Natural killer cell treated with Interleukin-12 subunit alpha and Interleukin-12 subunit beta and Interleukin-15 and Interleukin-18, amount 100 ng/mL, for 72 hours (primary cell): ENCODE results near the gene CYLD. TPM values are rescaled to one million over a fixed set of nuclear protein-coding genes. Genes with fewer than 3 reads are reported as not detected.

Experiments
- ATAC-seq, 2 donors: fragments of 150-1000 bp; cut with Tn5 transposase in 1 of 2; sonication (Bioruptor Pico), chemical (Tn5 transposase) in 1 of 2; 2 replicates each; pipeline ENCODE4 v1.10.0; 2021
- DNase-seq: peaks from one replicate; pipeline ENCODE4 v3.0.0; 2022; ENCODE audit warnings: low spot score
- H3K27ac Mint-ChIP-seq, 2 donors: 1 replicate in 1 of 2; 2 replicates in 1 of 2; pipeline ENCODE4 v1.8.0; 2022; ENCODE audit warnings: mixed read lengths in 2 of 2, mild to moderate bottlenecking in 1 of 2, moderate library complexity in 1 of 2
- H3K27me3 Mint-ChIP-seq, 2 donors: 1 replicate in 1 of 2; 2 replicates in 1 of 2; pipeline ENCODE4 v1.8.0; 2022; ENCODE audit warnings: mixed read lengths in 2 of 2
- H3K36me3 Mint-ChIP-seq: one replicate; pipeline ENCODE4 v1.8.0; 2022; ENCODE audit warnings: mixed read lengths
- H3K4me1 Mint-ChIP-seq, 2 donors: 1 replicate in 1 of 2; 2 replicates in 1 of 2; pipeline ENCODE4 v1.8.0; 2022; ENCODE audit warnings: low read depth in 2 of 2, mixed read lengths in 2 of 2, mild to moderate bottlenecking in 1 of 2
- H3K4me3 Mint-ChIP-seq: one replicate; pipeline ENCODE4 v1.8.0; 2022; ENCODE audit warnings: mixed read lengths
- H3K9me3 Mint-ChIP-seq: 2 replicates; pipeline ENCODE4 v1.8.0; 2022; ENCODE audit warnings: mixed read lengths
- total RNA-seq, 2 donors: library from RNA; stranded (reverse); gene quantifications; one replicate each; pipeline ENCODE4 v1.2.3, GENCODE V29; 2022

Gene CYLD
- total RNA-seq, 2 donors from 2014 or later, result 95.4 to 126 TPM

DNA sequence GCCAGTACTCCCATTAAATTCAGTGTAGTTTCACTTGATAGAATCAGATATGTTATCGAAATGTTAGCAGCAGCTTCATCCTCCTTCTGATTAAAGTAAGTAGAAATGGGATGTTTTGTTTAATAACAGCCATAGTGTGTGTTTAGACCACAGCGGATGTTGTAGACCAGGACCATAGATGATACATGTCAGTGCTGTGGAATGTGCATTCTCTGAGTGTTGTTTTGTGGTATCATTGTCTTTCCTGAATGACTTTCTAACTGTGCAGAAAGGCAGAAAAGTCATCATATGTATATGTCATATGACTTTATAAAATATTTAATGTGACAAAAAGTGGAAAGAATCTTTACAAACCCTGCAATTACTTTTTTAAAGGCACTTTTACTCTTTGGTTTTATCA is 55.6 kb downstream of the CYLD start:
- H3K4me1 Mint-ChIP-seq, result peaks cover 0 to 5% of the 10 kb centered on the region in 2 donors
- no peaks in the 10 kb centered on the region for H3K27me3 Mint-ChIP-seq
- ATAC-seq, result no peak
- H3K36me3 Mint-ChIP-seq, result peaks cover 13% of the 10 kb centered on the region
- no peak overlapping the region for H3K4me3 Mint-ChIP-seq
- no peak overlapping the region for H3K27ac Mint-ChIP-seq
- no peaks in the 10 kb centered on the region for H3K9me3 Mint-ChIP-seq
- no peak for DNase-seq

DNA sequence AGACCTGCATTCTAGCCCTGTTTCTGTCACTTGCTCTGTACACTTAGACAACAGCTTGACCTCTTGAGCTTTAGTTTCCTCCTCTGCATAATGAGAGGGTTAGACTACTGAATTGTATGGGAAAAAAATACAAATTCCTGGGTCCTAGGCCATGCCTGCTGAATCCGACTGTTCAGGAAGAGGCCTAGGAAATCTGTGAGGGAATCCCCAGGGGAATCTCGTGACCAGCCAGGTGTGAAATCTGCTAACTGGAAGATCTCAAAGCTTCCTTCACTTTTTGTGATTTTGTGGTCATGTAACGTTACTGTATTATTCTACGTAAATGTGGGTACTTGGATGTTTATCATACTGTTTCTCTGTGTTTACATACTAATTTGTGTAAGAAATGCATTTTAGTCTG is 58.2 kb downstream of the CYLD start:
- peaks cover 4 to 5% of the 10 kb centered on the region in 2 donors for H3K4me1 Mint-ChIP-seq
- H3K27me3 Mint-ChIP-seq, result no peaks in the 10 kb centered on the region
- peaks cover 13% of the 10 kb centered on the region for H3K36me3 Mint-ChIP-seq
- no peak overlapping the region for H3K4me3 Mint-ChIP-seq
- ATAC-seq (no peak), DNase-seq (no peak)
- H3K27ac Mint-ChIP-seq, result no peak overlapping the region
- no peaks in the 10 kb centered on the region for H3K9me3 Mint-ChIP-seq

DNA sequence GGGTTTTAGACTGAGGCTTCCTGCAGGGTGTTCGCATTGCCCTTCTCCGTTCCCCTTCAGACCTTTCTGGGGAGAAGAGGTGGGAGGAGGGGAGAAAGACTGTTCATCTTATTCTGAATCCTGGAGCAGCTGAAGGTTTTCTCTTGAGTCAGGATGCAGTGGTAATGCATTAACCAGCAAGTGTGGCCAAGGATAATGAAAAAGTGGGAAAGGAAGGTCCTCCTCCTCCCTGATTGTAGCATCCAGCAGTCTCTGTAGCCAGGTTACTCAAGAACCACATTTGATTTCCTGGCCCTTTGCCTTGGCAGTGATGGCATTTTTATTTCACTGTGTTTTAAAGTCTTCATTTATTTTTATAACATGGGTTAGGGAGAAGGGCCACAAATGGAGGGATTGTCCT is 59.1 kb downstream of the CYLD start:
- H3K27ac Mint-ChIP-seq, result no peak overlapping the region
- H3K9me3 Mint-ChIP-seq, result no peaks in the 10 kb centered on the region

DNA sequence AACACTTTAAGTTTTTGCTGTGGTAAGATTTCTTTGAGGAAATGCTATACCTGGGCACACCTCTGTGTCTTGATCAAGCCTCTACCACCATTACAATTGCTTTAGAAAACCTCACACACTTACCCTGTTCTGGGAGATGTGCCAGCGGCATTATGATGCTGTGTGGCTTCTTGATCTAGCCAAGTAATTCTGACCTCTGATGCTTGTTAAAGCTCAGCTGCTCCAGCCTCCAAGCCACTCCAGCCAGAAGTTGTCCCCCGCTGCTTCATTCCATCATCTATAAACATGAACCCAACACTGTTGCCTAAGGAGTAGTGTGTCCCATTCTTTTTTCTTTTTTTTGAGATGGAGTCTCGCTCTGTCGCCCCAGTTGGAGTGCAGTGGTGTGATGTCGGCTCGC is 60.1 kb downstream of the CYLD start:
- DNase-seq, result no peak
- no peak overlapping the region for H3K4me3 Mint-ChIP-seq
- peaks cover 9 to 16% of the 10 kb centered on the region in 2 donors for H3K4me1 Mint-ChIP-seq
- ATAC-seq, result no peak
- no peak overlapping the region for H3K27ac Mint-ChIP-seq
- no peaks in the 10 kb centered on the region for H3K9me3 Mint-ChIP-seq
- peaks cover 3% of the 10 kb centered on the region for H3K36me3 Mint-ChIP-seq
- no peaks in the 10 kb centered on the region for H3K27me3 Mint-ChIP-seq

More for the DNA sequence above, 59.1 kb downstream of the CYLD start:
- Mint-ChIP-seq H3K36me3 (peaks cover 7% of the 10 kb centered on the region), H3K4me1 (peaks cover 5 to 8% of the 10 kb centered on the region in 2 donors), H3K27me3 (no peaks in the 10 kb centered on the region), H3K4me3 (no peak overlapping the region)
- DNase-seq (no peak), ATAC-seq (no peak)

DNA sequence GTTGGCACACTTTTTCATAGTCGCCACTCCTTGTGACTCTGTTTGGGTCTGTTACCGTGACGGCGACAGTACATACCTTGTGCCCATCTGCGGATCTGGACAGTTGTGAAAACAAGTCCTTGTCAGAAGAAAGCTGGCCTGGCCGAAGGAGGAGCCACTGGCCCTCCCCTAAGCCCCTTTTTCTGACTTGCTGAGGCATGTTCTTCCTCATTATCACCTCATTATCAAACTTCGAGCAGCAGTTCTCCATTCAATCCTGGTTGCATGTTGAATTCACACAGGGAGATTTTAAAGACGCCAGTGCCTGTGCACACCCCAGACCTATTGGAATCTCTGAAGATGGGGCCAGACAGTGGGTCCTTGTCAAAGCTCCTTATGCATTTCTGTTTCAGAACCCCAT is 61.1 kb downstream of the CYLD start:
- no peak for ATAC-seq
- H3K27me3 Mint-ChIP-seq, result no peaks in the 10 kb centered on the region
- no peak overlapping the region for H3K27ac Mint-ChIP-seq
- peaks cover 9 to 16% of the 10 kb centered on the region in 2 donors for H3K4me1 Mint-ChIP-seq
- H3K36me3 Mint-ChIP-seq, result no peaks in the 10 kb centered on the region
- H3K4me3 Mint-ChIP-seq, result no peak overlapping the region
- DNase-seq, result no peak
- no peaks in the 10 kb centered on the region for H3K9me3 Mint-ChIP-seq

DNA sequence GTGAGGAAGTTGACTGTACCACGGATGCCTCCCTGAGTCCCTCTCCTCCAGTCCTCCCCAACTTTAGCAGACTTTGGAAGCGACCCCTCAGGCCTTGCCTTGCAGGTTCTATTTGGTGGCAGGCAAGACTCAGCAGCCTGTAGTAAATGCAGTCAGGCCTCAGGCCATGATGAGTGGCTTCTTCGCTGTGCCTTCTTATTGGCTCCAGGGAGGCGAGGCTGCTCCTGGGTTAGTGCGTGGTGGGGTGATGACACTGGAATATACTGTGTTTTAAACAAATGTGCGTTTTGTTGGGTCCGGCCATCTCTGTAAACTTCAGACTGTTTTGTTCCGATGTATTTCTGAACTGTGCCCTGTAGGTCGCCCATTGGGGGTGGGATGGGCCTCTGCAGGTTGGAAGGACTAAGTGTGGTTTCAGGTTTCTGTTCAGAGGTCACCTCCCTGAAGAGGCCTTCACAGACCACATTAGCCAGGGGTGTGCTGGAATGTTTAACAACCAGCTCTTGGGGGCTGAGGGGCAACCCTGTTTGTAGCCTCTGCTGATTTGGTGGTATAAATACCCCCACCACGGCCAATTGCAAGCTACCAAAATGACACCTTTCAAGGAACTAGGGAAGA is 62.5 kb downstream of the CYLD start:
- ATAC-seq (no peak), DNase-seq (no peak)
- Mint-ChIP-seq H3K27ac (peak overlapping the region in 1 of 2 donors; percentile 61), H3K4me1 (peaks cover 9 to 16% of the 10 kb centered on the region in 2 donors), H3K4me3 (no peak overlapping the region), H3K9me3 (no peaks in the 10 kb centered on the region), H3K36me3 (no peaks in the 10 kb centered on the region), H3K27me3 (no peaks in the 10 kb centered on the region)

DNA sequence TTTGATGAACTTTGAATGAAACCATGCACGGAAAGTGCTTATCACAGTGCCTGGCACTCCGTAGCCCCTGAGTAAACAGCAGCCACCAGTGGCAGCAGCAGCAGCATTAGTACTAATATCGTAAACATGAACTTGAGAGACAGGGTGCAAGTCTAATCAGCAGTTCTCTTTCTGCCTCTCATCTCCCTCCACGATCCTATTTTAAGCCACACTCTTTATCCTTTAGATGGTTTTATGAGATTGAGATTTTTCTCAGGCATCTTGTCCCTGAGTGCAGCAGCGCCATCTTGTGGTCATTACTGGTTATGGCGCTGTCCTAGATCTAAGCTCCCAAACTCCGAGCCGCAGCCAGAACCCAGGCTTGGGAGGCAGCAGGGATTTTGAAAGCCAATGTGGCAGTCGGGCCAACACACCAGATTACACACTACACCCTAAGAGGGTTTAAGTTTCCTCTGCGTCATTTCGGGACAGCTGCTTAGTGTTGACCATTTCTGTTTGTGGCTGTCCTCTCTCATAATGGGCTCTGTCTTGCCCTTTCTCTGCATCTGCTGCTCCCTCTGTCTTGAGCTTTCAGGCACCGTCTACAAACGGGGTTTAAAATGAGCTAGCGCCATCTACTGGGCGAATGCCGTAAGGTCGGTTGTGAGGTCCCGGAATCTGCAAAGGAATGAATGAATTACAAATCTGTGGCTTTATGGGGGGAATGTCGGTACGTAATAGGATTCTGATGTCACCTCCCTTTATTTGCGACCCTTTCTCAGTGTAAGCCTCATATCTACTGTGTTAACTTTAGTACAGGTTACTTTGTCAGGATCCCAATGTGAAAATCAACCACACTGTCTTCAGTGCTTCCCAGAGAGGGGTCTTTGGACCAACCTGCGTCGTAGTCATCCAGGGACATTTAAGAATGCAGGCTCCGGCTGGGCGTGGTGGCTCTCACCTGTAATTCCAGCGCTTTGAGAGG is 64.5 kb downstream of the CYLD start:
- no peaks in the 10 kb centered on the region for H3K36me3 Mint-ChIP-seq
- ATAC-seq (peak; percentile 93), DNase-seq (peak; percentile 84)
- H3K27ac Mint-ChIP-seq, result peak overlapping the region in 1 of 2 donors; percentile 44
- H3K4me3 Mint-ChIP-seq, result peak overlapping the region; percentile 70
- H3K9me3 Mint-ChIP-seq, result no peaks in the 10 kb centered on the region
- H3K27me3 Mint-ChIP-seq, result no peaks in the 10 kb centered on the region
- peaks cover 9 to 16% of the 10 kb centered on the region in 2 donors for H3K4me1 Mint-ChIP-seq

DNA sequence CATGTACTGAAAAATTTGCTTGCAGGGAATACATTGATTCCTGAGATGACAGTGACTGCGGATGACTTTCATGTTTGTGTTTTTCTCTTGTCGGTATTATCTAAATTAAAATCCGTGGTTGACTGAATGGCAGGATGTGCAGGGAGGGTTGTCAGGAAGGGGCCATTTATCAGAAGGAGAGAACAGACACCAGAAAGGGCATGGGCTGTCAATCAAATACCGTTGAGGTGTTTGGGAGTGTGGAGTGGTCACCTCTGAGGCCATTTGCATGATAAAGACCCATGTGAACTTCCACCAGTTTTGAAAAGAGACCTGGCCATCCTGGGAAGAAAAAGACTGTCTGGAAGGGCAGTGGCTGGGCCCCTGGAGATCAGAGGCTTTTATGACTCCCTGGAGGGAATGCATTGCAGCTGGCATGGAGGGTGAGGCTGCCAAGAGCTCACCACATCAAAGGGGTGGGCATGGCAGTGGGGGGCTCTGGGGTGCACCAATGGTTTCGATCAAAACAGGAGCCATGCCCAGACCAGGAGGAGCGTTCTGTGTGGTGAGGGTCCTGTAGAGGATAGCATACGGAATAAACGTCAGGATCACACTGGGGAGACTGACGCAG is 67.1 kb downstream of the CYLD start:
- no peak for DNase-seq
- Mint-ChIP-seq H3K27me3 (no peaks in the 10 kb centered on the region), H3K4me3 (no peak overlapping the region), H3K27ac (peak overlapping the region in 1 of 2 donors; percentile 44), H3K36me3 (no peaks in the 10 kb centered on the region), H3K4me1 (peaks cover 9 to 12% of the 10 kb centered on the region in 2 donors), H3K9me3 (no peaks in the 10 kb centered on the region)
- ATAC-seq, result no peak

DNA sequence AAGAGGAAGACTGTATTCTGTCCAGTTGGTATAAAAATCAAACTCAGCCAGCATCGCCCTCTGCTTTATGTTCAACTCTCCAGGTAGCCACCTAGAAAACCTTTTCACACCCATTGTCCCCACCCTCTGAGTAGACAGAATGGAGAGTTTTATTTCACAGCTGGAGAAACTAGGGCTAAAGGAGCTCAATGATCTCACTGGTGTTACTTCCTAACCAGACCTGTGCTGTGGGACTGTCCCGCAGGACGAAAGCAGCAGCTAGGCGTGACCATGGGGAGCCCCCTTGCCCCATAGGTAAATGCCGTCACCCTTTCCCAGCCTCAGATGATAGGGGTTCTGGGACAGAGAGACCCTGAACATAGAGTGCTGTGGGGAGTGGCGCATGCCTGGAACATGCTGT is 67.7 kb downstream of the CYLD start:
- peaks cover 9 to 12% of the 10 kb centered on the region in 2 donors for H3K4me1 Mint-ChIP-seq
- H3K27ac Mint-ChIP-seq, result peak overlapping the region in 1 of 2 donors; percentile 44
- no peak overlapping the region for H3K4me3 Mint-ChIP-seq
- H3K9me3 Mint-ChIP-seq, result no peaks in the 10 kb centered on the region
- H3K36me3 Mint-ChIP-seq, result no peaks in the 10 kb centered on the region
- ATAC-seq (no peak), DNase-seq (no peak)
- no peaks in the 10 kb centered on the region for H3K27me3 Mint-ChIP-seq

DNA sequence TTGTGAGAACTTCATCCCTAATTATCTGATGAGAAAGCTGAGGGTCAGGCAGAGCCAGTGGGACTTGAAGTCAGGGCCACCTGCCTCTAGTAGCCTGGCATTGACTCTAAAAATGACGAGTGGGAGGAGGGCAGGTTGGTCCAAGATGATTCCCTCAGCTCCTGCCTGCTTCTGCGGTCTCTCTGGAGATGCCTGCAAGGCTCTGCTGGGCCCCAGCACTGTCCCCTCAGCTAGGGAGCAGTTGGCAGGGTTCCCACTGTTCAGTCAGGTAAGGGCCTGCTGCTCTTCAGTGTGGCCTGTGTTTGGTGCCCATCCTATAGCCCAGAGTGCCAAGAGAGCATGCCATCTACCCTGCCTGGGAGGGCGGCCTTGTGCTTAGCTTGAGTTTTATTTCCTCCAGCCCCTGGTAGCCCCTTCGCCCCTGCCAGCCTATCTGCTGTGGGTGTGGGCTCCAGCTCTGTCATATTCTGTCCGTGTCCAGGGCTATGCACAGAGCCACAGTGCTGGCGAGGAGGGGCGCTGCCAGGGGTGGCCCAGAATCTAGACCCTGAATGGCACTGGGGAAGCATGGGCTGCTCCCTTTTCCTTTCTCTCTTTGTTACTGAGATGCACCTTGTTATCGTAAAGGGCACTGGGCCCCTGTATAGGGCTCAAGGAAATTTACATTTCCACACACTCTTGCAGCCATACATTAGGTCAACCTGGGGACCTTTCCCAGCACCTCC is 68.5 kb downstream of the CYLD start:
- Mint-ChIP-seq H3K9me3 (no peaks in the 10 kb centered on the region), H3K36me3 (no peaks in the 10 kb centered on the region), H3K4me1 (peaks cover 9 to 12% of the 10 kb centered on the region in 2 donors), H3K27ac (no peak overlapping the region), H3K4me3 (no peak overlapping the region), H3K27me3 (no peaks in the 10 kb centered on the region)
- DNase-seq, result no peak
- no peak for ATAC-seq

DNA sequence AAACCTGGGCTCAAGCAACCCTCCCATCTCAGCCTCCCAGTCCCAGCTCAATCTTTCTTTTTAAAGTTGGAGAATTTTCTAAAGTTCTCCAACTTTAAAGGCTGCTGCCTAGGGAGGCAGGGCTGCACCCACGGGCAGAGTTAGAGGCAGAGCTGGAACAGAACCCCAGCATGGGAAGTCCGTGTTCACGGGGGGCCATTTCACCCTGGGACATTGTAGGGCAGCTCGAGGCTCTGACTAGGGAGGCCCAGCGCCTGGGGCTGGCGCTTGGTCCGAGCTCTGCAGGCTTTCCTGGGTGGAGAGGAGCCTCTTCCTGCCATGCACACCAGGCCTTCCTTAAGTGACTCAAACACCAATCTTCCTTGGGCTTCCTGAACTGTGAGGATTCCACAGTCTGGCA is 70.2 kb downstream of the CYLD start:
- Mint-ChIP-seq H3K36me3 (no peaks in the 10 kb centered on the region), H3K9me3 (no peaks in the 10 kb centered on the region), H3K4me1 (no peaks in the 10 kb centered on the region), H3K27ac (no peak overlapping the region), H3K27me3 (no peaks in the 10 kb centered on the region), H3K4me3 (no peak overlapping the region)
- DNase-seq (no peak), ATAC-seq (peak in 1 of 2 donors; percentile 24)

DNA sequence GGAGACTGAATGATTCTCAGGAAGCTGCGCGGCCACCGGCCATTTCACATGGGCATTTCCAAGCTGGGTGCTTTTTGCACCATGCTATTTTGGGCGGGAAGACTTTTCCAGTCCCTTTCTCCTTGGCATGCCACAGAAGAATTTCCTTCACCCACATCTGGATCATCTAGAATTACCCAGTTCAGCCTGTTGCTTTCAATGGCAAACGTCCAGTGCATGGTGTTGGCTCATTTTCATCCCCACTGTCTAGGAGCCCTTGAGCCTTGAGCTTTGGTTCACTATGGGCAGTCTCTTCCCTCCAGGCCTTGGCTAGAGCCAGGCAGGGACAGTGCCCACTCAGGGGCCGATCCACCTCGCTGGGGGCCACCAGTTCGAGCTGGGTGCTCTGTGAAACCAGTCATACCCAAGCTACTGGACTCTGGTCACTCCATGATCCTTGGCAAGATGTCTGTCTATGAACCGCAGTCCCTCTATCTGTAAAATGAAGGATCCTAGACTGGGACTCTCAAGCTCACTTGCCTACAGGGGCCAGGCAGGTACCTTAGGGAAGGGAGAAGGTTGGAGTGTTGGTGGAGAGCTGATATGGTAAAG is 71.1 kb downstream of the CYLD start:
- no peak overlapping the region for H3K27ac Mint-ChIP-seq
- no peaks in the 10 kb centered on the region for H3K36me3 Mint-ChIP-seq
- H3K4me3 Mint-ChIP-seq, result no peak overlapping the region
- ATAC-seq (no peak), DNase-seq (no peak)
- H3K4me1 Mint-ChIP-seq, result no peaks in the 10 kb centered on the region
- H3K9me3 Mint-ChIP-seq, result no peaks in the 10 kb centered on the region
- H3K27me3 Mint-ChIP-seq, result no peaks in the 10 kb centered on the region

DNA sequence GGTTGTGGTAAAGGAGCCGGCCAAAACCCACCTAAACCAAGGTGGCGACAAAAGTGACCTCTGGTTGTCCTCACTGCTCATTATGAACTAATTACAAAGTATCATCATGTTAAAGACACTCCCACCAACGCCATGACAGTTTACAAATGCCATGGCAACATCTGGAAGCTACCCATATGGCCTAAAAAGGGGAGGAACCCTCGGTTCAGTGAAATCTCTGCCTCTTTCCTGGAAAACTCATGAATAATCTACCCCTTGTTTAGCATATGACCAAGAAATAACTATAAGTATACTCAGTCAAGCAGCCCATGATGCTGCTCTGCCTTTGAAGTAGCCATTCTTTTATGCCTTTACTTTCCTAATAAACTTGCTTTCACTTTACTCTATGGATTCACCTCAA is 72.2 kb downstream of the CYLD start:
- Mint-ChIP-seq H3K4me3 (no peak overlapping the region), H3K36me3 (no peaks in the 10 kb centered on the region), H3K27me3 (no peaks in the 10 kb centered on the region), H3K4me1 (no peaks in the 10 kb centered on the region), H3K27ac (no peak overlapping the region), H3K9me3 (no peaks in the 10 kb centered on the region)
- ATAC-seq, result no peak
- no peak for DNase-seq
